ENCODE data around the gene HIVEP3.

The HIVEP3 gene

DNA sequence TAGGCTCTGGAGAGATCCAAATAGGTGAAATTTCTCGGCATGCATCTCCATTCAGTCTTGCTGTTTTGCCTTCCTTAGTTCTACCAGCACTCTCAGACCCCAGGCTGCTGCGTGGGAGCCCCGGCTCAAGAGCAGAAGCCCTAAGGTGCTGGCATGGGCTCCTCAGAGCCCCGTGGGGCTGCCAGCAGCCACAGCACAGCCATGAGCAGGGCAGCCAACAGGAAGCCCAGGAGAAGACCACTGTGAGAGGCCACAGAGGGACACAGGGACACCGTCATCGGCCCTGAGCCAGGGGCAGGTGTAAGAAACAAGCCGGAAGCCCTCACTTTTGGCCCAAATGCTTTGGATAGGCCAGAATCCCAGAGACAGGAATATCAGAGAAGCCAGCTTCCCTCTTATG, 66.6 kb downstream of the HIVEP3 start:
- TF ChIP-seq CTCF (conservative IDR thresholded peaks at IDR 0.05; ENCODE audit: low read depth, low read length), result no peak
- no peak for DNase-seq (ENCODE audit: low read depth)
- H3K4me3 ChIP-seq (ENCODE audit: low read length), result no peak overlapping the region

DNA sequence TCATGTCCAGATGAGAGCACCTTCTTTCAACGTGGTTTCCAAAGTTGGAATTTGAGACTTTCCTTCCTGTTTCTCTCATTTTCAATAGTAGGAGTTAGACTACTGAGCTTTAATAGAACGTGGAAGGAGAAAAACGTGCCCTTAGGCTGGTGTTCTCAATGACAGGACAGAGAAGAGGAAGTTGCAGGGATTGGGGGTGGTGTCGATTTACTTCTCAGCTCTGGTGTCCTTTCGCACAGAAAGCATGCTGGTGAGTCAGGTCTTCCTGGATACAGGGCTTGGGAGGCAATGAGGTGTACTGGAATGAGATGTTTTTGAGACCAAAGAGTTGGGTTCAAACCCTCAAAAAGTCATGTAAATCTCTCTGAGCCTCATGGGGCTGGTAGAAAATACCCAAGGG, 67.1 kb downstream of the HIVEP3 start:
- no peak for DNase-seq (ENCODE audit: low read depth)
- TF ChIP-seq CTCF (conservative IDR thresholded peaks at IDR 0.05; ENCODE audit: low read depth, low read length), result no peak
- H3K4me3 ChIP-seq (ENCODE audit: low read length), result no peak overlapping the region

DNA sequence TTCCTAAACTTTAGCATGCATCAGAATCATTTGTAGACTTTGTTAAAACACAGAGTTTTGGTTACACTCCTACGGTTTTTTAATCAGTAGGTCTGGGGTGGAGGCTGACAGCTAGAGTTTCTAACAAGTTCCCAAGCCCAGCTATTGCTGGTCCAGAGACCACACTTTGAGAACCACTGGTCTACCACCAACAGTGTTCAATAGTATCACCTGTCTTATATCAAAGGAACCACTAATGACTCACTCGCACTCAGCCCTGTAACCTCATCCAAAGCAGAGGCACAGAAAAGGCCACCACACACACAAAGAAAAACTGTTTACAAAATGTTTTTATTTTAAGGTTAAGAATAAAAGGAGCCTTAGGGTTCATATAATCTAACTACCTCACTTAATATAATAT, 68.7 kb downstream of the HIVEP3 start:
- TF ChIP-seq CTCF (conservative IDR thresholded peaks at IDR 0.05; ENCODE audit: low read depth, low read length), result no peak
- no peak for DNase-seq (ENCODE audit: low read depth)
- no peak overlapping the region for H3K4me3 ChIP-seq (ENCODE audit: low read length)

DNA sequence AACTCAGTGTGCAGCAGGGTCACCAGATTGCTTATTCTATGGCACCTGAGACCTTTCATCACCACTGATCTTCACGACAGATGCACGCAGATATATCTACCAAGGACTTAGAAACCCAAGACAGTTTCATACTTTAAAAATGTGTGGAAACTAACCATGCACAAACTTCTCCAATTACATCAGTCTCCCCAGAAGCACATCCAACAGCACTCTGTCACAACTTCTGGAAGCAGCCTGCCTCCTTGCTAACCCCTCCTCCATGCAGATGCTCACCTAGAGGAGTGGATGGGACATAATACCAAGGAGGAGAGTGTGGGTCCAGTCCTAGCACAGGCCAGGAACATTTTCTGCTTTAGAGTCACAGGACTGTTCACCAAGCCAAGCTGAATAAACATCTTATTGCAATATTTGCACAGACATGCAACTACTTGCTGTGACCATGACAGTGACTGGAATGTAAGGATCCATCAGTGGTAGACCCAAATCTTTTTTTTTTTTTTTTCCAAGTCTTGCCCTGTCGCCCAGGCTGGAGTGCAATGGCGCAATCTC, 69.4 kb downstream of the HIVEP3 start:
- no peak for DNase-seq (ENCODE audit: low read depth)
- TF ChIP-seq CTCF (conservative IDR thresholded peaks at IDR 0.05; ENCODE audit: low read depth, low read length), result no peak
- no peak overlapping the region for H3K4me3 ChIP-seq (ENCODE audit: low read length)

DNA sequence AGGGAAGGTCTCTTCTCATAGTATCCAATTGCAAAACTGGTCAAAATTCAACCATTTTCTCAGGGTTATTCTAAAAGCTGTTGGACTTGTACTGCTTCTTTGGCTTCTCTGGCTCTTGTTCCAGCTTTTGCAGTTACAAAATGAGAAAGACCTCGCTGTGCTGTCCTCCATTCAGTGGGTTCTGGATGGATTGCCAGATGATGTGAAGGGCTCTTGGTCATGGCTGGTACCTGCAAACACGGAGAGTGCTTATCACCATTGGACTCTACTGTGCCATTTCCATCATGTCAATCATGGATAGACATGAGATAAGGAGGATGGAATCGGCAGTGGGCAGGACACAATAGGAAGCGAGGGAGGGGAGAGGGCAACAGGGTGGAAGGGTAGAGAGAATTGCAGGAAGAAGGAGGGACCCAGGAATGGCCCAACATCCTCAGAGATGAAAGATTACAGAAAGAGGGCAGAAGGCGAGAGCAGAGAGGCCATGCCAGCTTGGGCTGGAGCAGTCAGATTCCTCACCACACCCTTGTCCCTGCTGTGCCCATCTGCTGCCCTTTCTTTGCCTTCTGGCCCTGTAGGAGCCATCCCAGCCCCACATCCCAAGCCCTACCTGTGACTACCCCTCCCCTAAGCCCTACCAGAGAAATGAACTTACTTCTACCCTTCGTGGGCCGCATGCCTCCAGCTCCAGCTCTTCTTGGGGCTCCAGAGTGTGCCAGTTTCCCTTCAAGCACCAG, 70.3 kb downstream of the HIVEP3 start:
- DNase-seq (ENCODE audit: low read depth), result no peak
- no peak overlapping the region for H3K4me3 ChIP-seq (ENCODE audit: low read length)
- no peak for TF ChIP-seq CTCF (conservative IDR thresholded peaks at IDR 0.05; ENCODE audit: low read depth, low read length)

DNA sequence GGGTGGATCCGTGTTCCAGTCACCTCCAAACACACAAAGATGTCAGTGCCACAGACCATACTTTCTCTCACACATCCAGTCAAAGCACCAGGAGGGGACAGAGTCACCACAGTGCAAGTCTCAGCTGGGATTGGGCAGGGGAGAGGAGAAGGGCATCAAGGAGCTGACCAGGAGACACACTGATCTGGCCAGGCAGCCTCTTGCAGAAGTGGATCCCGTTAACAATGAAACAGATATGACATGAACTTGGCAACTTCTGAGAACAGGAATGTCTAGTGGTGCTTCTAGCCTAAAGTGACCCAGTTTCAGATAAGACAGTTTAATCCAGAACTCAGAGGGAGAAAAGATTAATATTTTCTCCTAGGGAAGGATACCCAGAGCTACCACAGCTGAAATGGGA, 71.0 kb downstream of the HIVEP3 start:
- H3K4me3 ChIP-seq (ENCODE audit: low read length), result no peak overlapping the region
- no peak for TF ChIP-seq CTCF (conservative IDR thresholded peaks at IDR 0.05; ENCODE audit: low read depth, low read length)
- no peak for DNase-seq (ENCODE audit: low read depth)

Data from retinal pigment epithelial cell (primary cell).